ENCODE results near the gene ALG9.

ALG9 gene

GRCh38 chr11:111761036-111761435 lies 110.3 kb downstream of the ALG9 start:
- TF ChIP-seq SPI1 (IDR thresholded peaks at IDR 0.05; ENCODE audit: borderline replicate concordance, low read depth) (no peak), POLR2AphosphoS5 (IDR thresholded peaks at IDR 0.05; ENCODE audit: low read depth) (no peak), CTCF (IDR thresholded peaks at IDR 0.05; ENCODE audit: insufficient read depth, low read length) (no peak)

GRCh38 chr11:111759778-111760407 lies 111.5 kb downstream of the ALG9 start:
- TF ChIP-seq POLR2AphosphoS5 (IDR thresholded peaks at IDR 0.05; ENCODE audit: low read depth) (no peak), SPI1 (IDR thresholded peaks at IDR 0.05; ENCODE audit: borderline replicate concordance, low read depth) (no peak), REST (IDR thresholded peaks at IDR 0.05; ENCODE audit: insufficient replicate concordance, low read depth) (no peak), GABPA (IDR thresholded peaks at IDR 0.05; ENCODE audit: low read depth) (no peak), CTCF (IDR thresholded peaks at IDR 0.05; ENCODE audit: insufficient read depth, low read length) (no peak)
- no peak for DNase-seq (ENCODE audit: low read depth in 1 of 2, low spot score in 1 of 2)
- Histone ChIP-seq H3K27me3 (ENCODE audit: insufficient read depth, poor library complexity, severe bottlenecking) (no peaks in the 10 kb centered on the region), H3K27ac (replicated peaks) (no peak overlapping the region), H3K4me3 (replicated peaks; ENCODE audit: insufficient read depth, low read length) (no peak overlapping the region)

More at GRCh38 chr11:111761036-111761435, 110.3 kb downstream of the ALG9 start:
- DNase-seq (ENCODE audit: low read depth in 1 of 2, low spot score in 1 of 2) = no peak
- Histone ChIP-seq H3K4me3 (replicated peaks; ENCODE audit: insufficient read depth, low read length) (no peak overlapping the region), H3K27me3 (ENCODE audit: insufficient read depth, poor library complexity, severe bottlenecking) (no peaks in the 10 kb centered on the region), H3K27ac (replicated peaks) (no peak overlapping the region)

GRCh38 chr11:111759376-111759775 lies 112.0 kb downstream of the ALG9 start:
- Histone ChIP-seq H3K27me3 (ENCODE audit: insufficient read depth, poor library complexity, severe bottlenecking) (no peaks in the 10 kb centered on the region), H3K4me3 (replicated peaks; ENCODE audit: insufficient read depth, low read length) (no peak overlapping the region), H3K27ac (replicated peaks) (no peak overlapping the region)
- TF ChIP-seq GABPA (IDR thresholded peaks at IDR 0.05; ENCODE audit: low read depth) = no peak
- DNase-seq (ENCODE audit: low read depth in 1 of 2, low spot score in 1 of 2) = no peak

- H3K27me3 ChIP-seq (ENCODE audit: insufficient read depth, poor library complexity, severe bottlenecking) = no peaks in the 10 kb centered on the region
- DNase-seq (ENCODE audit: low read depth in 1 of 2, low spot score in 1 of 2) = no peak
- H3K27ac ChIP-seq (replicated peaks) = no peak overlapping the region
- no peak overlapping the region for H3K4me3 ChIP-seq (replicated peaks; ENCODE audit: insufficient read depth, low read length)
- TF ChIP-seq GABPA (IDR thresholded peaks at IDR 0.05; ENCODE audit: low read depth) = no peak
- TF ChIP-seq CTCF (IDR thresholded peaks at IDR 0.05; ENCODE audit: insufficient read depth, low read length) = no peak
- no peak for TF ChIP-seq POLR2AphosphoS5 (IDR thresholded peaks at IDR 0.05; ENCODE audit: low read depth)
- no peak for TF ChIP-seq SPI1 (IDR thresholded peaks at IDR 0.05; ENCODE audit: borderline replicate concordance, low read depth)
These were observed 115.3 kb downstream of the ALG9 start for GRCh38 chr11:111756097-111756496.

GRCh38 chr11:111749646-111750045 lies 121.7 kb downstream of the ALG9 start:
- no peak for TF ChIP-seq REST (IDR thresholded peaks at IDR 0.05; ENCODE audit: insufficient replicate concordance, low read depth)
- TF ChIP-seq CTCF (IDR thresholded peaks at IDR 0.05; ENCODE audit: insufficient read depth, low read length) = no peak
- no peak overlapping the region for H3K4me3 ChIP-seq (replicated peaks; ENCODE audit: insufficient read depth, low read length)
- no peak for DNase-seq (ENCODE audit: low read depth in 1 of 2, low spot score in 1 of 2)
- H3K27ac ChIP-seq (replicated peaks) = no peak overlapping the region
- H3K27me3 ChIP-seq (ENCODE audit: insufficient read depth, poor library complexity, severe bottlenecking) = no peaks in the 10 kb centered on the region

Data from HL-60 (cell line).